GM18907 (cell line): Measurements from ENCODE around the gene TBC1D9B.

ENCODE experiments used
- ATAC-seq: cut with Tn5 transposase; IDR thresholded peaks from one replicate; pipeline ENCODE4 v1.9.1; 2021; ENCODE audit warnings: mild to moderate bottlenecking, moderate library complexity; ENCODE audit not compliant: unreplicated experiment

Gene TBC1D9B

DNA sequence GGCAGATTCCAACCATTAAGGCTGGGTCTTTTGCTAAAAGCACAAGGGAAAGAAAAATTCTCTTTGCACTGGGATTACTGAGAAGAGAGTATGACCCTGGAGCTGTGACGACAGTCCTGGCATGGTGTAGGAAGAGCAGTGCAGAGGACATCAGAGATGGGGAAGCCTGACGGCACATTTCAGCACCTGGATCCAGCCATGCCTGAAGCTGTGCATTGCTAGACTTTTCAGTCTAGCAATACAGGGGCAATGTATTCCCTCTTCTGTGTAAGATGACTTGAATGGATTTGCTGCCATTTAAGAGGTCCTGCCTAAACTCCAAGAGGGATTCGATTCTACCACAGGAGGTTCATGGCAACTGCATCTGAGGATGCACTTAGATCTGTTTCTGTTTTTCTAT, 36.7 kb downstream of the TBC1D9B start:
- ATAC-seq, result no peak

DNA sequence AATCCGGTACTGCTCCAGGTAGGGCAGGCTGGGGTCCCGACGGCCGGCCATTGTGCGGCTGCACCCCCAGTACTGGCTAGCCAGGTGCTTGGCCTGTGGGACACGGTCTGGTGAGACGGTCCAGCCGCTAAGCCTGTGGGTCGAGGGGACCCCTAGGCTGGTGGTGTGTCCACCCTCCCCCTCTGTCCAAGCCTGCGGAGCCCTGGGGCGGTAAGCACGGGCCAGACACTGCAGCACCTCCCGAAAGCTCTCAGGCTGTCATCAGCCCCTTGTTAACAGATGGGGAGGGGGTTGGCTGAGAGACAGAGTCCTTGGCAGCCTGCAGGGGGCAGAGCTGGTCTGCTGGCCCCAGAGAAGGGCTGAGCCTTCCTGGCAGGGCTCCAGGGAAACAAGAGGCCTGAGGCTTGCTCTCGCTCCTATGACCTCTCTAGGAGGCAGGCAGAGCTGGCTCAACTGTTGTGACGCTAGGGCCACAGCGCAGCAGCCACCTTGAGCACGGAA, 37.2 kb downstream of the TBC1D9B start:
- ATAC-seq, result no peak

DNA sequence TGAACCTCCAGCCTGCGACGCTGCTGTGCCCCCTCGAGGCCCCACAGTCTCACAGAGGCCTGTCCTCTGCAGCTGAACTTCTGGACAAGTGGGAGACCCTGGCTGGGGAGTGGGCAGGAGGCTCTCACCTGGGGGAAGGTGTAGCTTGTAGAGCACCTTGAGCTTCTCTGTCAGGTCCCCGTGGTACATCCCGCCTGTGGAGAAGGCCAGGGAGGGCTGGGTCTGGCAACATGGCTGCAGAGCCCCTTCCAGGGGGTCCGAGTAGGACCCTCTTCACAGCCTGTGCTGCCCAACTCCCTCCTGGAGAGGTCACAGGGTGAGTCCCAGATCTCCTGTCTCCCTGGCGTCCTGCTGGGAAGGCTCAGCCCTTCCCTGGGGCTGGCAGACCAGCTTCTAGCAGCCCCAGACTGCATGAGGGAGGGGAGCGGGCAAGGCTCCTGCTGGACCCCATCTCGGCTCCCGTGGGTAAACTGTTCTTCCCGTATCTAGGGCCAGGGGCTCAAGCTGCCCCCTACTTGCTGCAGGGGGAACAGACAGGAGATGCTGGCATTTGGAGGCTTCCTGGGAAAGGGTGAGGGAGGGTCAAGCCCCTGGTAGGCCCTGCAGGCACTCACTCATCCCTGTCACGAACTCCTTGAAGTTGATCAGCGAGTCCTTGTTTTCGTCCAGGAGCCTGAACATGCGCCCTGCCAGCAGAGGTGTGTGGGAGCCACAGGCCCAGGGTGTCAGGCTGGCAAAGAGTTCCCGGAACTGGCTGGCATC, 37.9 kb downstream of the TBC1D9B start:
- ATAC-seq, result no peak

DNA sequence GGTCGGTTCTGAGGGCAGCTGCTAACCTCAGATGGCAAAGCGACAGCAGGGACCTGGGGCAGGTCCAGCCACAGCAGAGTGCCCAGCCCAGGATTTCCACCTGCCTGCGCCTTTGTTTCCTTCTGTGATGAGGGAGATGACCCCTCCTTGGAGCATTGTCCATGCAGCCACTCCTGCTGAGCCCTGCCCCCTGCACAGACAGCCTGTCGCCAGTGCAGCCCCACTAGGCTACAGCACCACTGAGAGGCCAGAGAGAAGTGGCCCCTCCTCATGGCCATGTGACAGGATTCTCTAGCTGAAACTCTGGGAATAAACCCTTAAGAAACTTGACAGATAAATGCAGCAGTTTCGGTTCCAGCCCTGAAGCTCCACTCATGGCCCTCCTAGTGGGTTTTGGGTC, 38.6 kb downstream of the TBC1D9B start:
- no peak for ATAC-seq

DNA sequence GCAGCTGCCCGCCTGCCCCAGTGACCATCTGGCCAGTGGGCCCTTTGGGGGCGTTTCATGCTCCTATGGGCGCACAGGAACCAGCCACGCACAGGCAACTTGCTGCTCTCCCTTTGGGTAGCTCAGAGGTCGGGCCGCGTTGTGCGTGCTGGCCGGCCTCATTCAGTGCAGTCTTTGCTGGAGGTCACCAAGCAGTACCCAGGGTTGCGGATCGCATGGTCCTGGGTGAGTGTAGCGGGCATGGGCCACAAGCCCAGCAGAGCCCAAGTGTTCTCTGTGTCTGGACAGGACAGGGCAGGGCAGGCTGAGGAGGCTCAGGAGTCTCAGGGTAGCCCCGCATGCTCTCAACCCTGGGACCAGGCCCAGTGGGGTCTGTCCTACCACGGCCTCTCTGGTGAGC, 39.2 kb downstream of the TBC1D9B start:
- no peak for ATAC-seq

DNA sequence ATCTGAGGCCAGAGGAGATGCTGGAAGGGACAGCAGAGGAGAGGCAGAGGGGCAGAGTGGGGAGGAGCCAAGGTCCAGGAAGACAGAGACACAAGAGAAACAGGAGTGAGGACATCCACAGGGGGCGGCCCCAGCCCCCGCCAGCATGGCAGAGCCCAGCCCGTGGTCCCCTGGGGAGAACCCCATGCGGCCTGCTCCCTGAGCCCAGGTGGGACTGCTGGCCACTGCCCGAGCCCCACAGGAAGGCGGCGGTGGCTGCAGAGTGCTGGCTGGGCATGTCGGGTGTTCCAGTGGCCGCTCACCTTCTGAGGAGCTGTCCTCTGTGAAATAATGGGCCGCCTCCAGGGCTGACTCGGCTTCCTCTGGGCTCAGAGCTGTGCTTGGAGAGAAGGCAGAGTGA, 40.2 kb downstream of the TBC1D9B start:
- no peak for ATAC-seq

DNA sequence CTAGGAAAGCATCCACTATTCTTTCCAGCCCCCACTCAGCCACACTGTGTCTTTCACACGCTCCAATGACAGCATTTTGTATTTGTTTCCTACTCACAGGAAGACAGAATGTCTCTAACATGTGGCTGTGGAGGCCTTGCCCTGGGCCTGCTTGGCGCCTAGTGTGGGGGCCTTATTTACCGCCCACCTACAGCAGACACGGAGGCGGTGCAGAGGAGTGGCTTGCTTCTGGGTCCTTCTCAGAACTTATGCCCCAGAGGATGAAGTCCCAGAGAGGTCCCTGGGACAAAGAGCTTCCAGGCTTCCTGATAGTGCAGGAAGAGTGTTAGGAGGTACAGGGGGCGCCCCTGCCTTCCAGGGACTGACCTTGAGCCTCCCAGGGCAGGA, 40.6 kb downstream of the TBC1D9B start:
- ATAC-seq, result no peak

DNA sequence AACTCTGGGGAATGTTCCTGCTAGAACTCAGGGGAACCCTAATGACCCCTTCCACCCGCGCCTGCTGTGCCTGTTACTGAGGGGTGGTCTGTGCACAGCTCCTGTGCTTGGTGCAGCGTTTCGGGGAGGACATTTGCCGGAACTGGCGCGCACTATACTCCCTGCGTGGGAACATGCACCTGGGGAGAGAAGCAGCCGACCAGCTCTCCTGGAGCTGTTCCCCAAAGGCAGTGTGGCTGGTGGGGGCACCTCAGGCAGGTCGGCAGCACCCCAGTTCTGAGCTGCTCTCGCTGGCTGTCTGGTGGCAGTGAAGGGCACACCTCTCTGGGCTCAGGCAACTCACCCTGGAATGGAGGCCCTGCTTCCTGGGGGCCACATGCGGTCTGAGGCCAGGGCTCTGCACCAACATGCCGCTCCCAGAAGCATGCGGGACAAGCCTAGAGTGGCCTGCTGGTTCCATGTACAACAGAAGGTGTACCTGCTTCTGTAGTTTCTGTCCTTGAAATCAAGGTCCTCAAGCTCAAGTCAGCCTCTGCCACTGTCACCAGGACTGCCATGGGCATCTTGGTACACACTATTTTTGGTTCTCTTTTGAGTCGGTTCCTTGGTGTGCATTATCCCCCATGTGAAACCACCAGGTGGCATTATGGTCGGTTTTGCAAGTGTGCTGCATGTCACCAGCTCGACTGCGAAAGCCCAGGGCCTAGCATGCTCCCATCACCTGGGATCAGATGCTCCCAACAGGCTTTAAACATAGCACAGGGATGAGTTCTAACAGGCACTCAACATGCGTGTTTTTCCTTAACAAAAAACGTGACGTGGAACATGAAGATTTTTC, 41.2 kb downstream of the TBC1D9B start:
- no peak for ATAC-seq

DNA sequence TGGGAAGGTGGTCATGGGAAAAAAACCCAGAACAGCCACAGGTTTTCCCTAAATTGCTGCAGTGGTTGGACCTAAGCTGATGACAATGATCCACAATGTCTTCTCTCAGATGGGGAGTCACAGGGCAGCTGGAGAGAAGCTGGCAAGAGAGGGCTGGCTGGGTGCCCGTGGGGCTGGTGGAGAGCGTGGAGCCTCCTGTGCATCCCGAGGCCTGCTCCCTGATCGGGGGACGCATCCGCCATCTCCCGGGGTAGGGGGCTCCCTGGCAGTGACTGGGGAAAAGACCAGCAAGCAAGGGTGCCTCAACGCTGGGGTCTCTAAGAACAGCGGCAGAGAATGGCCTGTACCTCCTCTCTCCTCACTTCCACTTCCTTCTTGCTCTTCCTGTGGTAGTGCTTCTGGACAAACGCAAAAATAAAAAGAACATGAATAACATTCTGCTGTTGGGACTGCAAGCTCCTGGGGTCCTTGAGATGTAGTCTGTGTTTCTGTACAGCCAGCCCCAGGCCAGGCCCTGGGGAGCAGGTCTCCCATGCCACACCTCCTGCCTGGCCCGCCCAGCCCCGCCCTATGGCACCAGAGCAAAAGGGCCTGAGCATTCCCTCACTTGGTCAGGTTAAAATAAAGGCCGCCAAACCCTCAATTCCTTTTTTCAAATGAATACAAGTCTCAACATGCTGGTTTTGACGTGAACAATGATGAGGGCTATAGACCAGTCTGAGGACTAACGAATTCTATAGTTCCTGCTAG, 42.0 kb downstream of the TBC1D9B start:
- ATAC-seq, result no peak

DNA sequence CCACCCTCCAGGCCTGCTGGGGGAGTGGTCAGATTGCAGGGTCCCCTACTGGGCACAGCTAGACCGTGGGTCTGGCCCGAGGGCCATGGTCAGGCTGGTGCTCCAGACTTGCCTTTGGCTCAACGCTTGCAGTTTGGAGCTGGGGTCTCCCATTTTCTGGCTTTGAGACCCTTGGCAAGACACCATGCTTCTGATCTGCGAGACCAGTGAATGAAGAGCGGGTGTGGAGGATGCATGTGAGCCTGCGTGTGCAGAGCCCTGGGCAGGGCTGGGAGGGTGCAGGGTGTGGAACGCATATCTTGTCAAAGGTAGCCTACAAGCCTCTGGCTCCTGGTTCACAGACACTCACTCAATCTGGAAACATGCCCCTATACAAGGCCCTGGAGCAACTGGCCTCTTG, 43.0 kb downstream of the TBC1D9B start:
- ATAC-seq, result no peak

DNA sequence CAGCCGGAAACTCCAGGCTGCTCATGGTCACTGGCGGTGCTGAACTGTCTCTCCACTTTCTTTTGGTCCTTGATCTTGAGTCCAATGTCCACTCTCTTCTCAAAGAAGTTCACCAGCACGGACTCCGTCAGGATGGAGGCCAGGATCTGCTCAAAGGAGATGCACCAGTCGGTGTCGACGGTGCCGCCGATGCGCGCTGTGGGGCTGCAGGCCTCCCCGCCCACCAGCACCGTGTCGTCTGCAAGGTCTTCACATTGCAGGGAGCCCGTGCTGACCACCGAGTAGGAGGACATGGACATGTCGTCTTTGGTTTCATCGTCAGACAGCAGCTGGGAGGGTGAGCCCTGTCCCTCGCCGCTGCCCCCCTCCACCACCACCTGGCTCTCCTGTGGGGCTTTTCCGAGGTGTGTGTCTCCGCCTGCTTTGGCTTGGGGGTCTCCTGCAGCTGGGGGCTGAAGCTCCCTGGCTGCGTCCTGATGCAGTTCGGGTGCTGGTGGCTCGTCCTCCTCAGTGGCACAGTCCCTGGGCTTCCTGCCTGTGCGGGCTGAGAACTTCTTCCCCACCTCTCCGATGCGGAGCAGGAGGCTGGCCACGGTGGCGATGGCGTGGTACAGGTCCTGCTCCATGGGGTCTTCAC, 44.1 kb downstream of the TBC1D9B start:
- no peak for ATAC-seq

DNA sequence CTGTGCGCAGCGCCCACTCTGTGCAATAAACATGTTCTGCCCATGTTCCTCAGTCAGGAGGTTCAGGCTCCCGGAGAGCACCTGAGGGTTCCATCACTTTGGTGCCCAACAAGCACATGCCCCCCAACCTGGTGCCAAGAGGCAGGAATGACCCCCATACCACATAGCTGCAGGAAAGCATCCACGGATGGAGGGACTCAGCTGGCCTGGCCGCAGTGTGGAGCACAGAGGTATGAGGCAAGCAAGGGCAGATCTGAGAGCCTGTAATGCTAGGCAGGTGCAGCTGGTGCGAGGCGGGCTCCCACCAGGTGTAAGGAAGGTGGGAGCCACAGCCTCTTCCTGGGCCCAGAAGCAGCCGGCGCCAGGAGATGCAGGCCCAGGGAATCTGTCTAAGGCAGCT, 44.8 kb downstream of the TBC1D9B start:
- ATAC-seq, result no peak

DNA sequence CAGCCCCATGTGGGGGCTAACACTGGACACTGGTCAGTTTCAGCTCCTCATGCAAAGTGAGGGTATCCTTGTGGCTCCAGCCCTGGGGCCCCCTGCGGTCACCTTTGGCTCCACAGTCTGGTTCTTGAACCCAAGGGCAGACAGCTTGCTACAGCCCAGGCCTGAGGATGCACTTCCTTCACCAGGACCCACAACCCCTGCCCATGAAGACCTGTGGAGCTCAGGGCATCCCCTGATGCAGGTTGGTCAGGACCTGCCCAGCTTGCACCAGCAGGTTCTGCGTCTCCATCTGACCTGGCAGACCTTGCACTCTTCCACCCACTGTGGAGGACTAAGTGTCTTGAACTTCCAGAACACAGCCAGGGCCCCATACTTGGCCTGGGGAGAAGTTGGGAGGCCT, 45.4 kb downstream of the TBC1D9B start:
- no peak for ATAC-seq

DNA sequence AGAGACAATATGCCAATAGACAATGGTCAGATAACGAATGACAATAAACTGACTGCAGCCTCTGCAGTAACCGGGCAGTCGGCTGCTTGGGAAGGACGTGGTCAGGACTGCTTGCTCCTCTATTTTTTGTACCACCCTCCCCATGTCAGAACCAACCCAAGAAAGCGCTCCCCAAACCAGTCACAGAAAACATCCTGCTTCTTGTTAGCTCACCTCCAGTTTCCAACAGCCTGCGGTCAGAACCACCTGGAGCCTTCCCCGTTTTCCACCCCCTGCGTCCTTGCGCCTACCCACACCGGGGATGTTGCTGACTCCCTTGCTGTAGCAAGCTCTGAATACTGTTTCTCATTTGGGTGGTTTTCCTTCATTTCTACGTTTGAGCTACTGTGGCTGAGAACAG, 47.4 kb downstream of the TBC1D9B start:
- no peak for ATAC-seq

DNA sequence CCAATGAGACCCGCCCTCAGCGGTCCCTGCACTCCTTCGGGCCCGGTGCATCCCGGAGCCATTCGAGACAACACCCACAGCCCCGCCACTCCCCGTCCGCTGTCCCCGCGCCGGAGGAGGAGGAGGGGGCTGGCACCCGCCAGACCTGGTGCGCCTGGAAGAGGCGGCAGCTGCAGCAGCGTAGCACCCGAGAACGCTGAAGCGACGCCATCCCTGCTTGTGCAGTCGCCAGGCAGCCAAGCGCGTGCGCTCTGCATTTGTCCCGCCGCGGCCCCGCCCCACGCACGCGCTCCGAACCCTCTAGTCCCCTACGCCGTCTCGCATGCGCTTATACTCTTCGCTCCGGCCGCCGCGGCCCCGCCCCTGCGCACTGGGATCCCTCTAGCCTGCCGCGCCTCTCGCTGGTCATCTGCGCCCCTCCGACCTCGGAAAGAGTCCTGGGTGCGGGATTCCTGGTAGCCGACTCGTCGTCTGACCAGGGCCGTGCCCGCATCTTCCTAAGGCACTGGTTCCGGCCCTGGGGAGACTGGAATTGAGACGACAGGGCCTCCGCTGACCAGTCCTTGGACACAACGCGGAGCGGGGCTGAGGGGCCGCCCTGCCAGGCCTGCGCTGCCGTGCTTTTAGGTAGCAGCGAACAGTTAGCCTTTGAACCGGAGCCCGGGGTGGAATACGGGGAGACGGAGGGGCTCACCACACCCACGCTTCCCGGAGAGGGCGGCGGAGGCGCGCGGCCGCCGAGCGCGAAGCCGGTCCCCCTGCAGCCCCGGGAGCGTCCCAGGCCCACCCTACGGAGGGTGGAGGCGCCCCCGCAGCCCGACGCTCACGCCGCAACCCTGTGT, 48.9 kb downstream of the TBC1D9B start, which contains the start of gene MRNIP:
TSS of gene MRNIP (minus strand) at position 232 of the 842 bp plus-strand sequence. CDS start at position 211, 21 bp downstream.
- ATAC-seq, result peak; percentile 95

DNA sequence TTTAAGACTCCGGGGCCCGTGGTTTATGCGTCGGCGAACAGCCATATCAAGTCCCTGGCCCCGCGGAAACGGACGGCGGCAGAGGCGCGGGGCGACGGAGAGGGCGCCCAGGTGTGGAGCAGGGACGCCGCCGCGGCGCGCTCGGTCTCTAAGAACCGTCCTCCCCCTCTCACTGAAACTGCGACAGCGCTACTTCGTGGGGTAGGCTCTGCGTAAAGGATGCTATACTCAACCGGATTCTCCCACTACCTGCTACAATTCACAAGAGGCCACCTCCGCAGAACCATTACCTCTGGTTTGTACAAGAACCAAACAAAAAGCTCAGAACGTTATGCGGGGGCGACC, 49.5 kb downstream of the TBC1D9B start:
- peak; percentile 46 for ATAC-seq

DNA sequence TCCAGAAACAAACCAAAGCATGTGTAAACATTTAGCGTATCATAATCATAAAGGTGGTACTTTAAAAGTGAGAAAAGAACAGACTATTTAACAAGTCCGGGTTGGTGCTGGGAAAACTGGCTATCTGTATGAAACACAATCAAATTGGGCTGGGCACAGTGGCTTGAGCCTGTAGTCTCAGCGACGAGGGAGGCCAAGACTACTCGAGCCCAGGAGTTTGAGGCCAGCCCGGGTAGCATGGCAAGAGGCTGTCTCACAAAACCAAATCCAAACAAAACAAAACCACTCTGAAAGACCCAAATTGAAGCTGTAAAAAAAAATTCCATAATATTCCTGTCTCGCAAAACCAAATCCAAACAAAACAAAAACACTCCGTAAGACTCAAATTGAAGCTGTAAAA, 53.3 kb downstream of the TBC1D9B start:
- no peak for ATAC-seq

DNA sequence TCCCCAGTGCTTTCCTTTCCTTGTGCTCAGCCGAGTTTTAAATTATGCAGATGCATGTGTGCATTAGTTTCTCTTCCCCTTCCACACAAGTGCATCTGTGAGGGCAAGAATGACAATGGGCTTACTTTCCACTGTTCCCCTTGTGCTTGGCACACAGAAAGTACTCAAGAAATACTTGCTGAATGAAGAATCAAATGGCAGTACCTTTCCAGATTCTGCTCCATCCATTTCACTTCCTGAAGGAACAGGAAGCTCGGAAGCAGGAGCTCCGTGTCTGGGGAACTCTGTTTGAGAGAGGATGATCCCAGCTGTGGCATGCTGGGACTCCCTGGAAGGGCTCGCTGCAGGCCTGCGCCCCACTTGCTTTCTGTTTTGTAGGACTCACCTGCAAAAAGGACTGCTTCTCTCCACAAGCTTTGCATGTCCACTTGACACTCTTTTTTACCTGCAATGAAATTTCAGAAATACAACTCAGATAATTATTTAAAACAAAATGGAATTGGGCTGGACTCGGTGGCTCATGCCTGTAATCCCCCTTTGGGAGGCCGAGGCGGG, 54.6 kb downstream of the TBC1D9B start:
- peak; percentile 75 for ATAC-seq

DNA sequence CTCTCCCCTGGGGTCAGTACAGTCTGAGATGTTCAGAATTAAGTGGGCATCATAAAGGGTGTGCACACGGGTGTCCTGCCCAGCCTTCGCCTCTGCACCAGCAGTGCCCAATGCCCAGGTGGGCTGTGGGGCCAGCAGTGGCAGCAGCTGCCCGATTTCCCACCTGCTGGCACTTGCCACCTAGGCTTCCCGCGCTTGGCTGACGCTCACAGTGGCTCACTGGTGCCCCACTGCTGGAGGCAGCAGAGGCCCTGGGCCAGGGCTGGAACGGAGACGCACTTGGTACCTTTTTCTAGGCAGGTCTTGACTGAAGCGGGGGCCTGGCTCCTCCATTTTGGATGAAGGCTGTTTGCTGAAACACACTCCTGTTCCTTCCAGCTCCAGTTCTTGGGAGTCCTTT, 66.1 kb downstream of the TBC1D9B start:
- ATAC-seq, result no peak

DNA sequence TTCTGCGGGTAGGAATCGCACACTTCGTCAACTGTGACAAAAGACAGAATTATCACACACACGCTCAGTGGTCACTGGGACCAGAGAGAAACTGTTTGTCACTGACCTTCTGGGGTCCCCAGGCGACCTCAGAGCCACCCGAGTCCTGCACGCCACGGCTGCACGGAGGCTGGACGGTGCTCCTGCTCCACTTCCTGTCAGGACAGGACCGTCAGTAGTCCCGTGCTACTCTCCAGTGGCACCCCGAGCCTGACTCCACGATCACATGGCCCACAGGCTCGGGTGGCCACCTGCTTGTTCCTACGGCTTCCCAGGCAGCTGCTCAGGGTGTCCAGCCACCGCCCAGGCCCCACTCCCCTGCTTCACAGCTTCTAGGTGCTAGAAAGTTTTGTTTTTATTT, 66.9 kb downstream of the TBC1D9B start:
- ATAC-seq, result no peak
